Body of pancreas (tissue), 4 donors: ENCODE results near the gene ARHGAP22.

Experiments used
- POLR2A ChIP-seq, 3 donors: fragments of 450-650 bp; IDR thresholded peaks; one replicate each; pipeline ENCODE4 v1.6.1; 2016; ENCODE audit warnings: antibody characterized with exemption in 3 of 3, mild to moderate bottlenecking in 2 of 3
- TF ChIP-seq, protein P1 (sequence below), 7 experiments: fragments of 450-650 bp in 4 of 7; fragments of 200-600 bp in 3 of 7; sonication (generic) in 3 of 7; IDR thresholded peaks; one replicate each; pipeline ENCODE4 v1.5.1; 2016 to 2019; ENCODE audit warnings: antibody characterized with exemption in 7 of 7

GRCh38 chr10:48607356-48608278 lies 2.7 kb upstream of the ARHGAP22 start:
- no peak for TF ChIP-seq POLR2A (IDR thresholded peaks at IDR 0.05)
- TF ChIP-seq, protein P1, sequence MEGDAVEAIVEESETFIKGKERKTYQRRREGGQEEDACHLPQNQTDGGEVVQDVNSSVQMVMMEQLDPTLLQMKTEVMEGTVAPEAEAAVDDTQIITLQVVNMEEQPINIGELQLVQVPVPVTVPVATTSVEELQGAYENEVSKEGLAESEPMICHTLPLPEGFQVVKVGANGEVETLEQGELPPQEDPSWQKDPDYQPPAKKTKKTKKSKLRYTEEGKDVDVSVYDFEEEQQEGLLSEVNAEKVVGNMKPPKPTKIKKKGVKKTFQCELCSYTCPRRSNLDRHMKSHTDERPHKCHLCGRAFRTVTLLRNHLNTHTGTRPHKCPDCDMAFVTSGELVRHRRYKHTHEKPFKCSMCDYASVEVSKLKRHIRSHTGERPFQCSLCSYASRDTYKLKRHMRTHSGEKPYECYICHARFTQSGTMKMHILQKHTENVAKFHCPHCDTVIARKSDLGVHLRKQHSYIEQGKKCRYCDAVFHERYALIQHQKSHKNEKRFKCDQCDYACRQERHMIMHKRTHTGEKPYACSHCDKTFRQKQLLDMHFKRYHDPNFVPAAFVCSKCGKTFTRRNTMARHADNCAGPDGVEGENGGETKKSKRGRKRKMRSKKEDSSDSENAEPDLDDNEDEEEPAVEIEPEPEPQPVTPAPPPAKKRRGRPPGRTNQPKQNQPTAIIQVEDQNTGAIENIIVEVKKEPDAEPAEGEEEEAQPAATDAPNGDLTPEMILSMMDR (IDR thresholded peaks at IDR 0.05): no peak
